Loucy (cell line): ENCODE results near the gene MYL5.

Source experiments
- CTCF ChIP-seq: fragments of 200-600 bp; sonication (generic); conservative IDR thresholded peaks from 2 replicates; pipeline ENCODE4 v1.5.1; 2014; ENCODE audit warnings: mild to moderate bottlenecking, antibody characterized with exemption, low read length
- EZH2phosphoT487 ChIP-seq: fragments of 200-600 bp; IDR thresholded peaks from 2 replicates; pipeline ENCODE4 v1.6.1; 2018; ENCODE audit warnings: antibody characterized with exemption, mild to moderate bottlenecking, moderate library complexity, borderline replicate concordance

DNA sequence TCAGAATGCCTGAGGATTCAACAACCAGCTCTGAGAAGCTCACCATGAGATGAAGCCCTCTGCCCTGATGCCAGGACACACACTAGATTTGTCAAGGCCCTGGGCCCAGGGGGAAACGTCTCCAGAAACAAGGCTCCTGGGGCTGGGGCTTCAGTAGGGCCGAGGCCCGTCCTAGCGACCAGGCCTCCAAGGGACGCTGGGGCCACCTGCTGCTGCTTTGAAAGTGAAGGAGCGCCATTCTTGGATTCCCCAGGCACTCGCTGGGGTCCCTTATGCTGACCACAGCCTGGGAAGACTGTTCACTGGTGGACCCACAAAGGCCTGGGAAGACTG, 25.1 kb upstream of the MYL5 start:
- no peak for TF ChIP-seq CTCF
- TF ChIP-seq EZH2phosphoT487, result no peak
